Chondrocyte (in vitro differentiated cells): ENCODE results near the gene NCBP1. TPM values are rescaled to one million over a fixed set of nuclear protein-coding genes. Genes with fewer than 3 reads are reported as not detected.

Experiments
- DNase-seq: peaks from one replicate; pipeline ENCODE4 v3.0.0; 2021; ENCODE audit warnings: mixed read lengths, low spot score
- H3K27ac Mint-ChIP-seq: one replicate; pipeline ENCODE4 v1.8.0; 2021; ENCODE audit warnings: mild to moderate bottlenecking, moderate library complexity, mixed read lengths; ENCODE audit not compliant: unreplicated experiment
- H3K27me3 Mint-ChIP-seq: 2 replicates; pipeline ENCODE4 v1.8.0; 2021; ENCODE audit warnings: low read depth, mixed read lengths
- H3K36me3 Mint-ChIP-seq: 2 replicates; pipeline ENCODE4 v1.8.0; 2021; ENCODE audit warnings: low read depth, mixed read lengths
- H3K4me1 Mint-ChIP-seq: 2 replicates; pipeline ENCODE4 v1.8.0; 2021; ENCODE audit warnings: low read depth, mild to moderate bottlenecking, mixed read lengths
- H3K4me3 Mint-ChIP-seq: one replicate; pipeline ENCODE4 v1.8.0; 2021; ENCODE audit warnings: mild to moderate bottlenecking, moderate library complexity, mixed read lengths; ENCODE audit not compliant: unreplicated experiment
- H3K9me3 Mint-ChIP-seq: 2 replicates; pipeline ENCODE4 v1.8.0; 2021; ENCODE audit warnings: low read depth, mixed read lengths
- CTCF ChIP-seq: fragments of 200-600 bp; sonication (generic); IDR thresholded peaks from 2 replicates; pipeline ENCODE4 v1.5.0; 2021; ENCODE audit warnings: antibody characterized with exemption, mild to moderate bottlenecking, moderate library complexity
- total RNA-seq: library from RNA; stranded (reverse); gene quantifications from 3 replicates; pipeline ENCODE4 v1.2.1, GENCODE V29; 2021

NCBP1 gene
- total RNA-seq, 1 donor from 2014 or later, result 32.3 TPM

- TF ChIP-seq CTCF, result peak; percentile 43
- Mint-ChIP-seq H3K9me3 (no peaks in the 10 kb centered on the region), H3K27me3 (no peaks in the 10 kb centered on the region), H3K27ac (peak overlapping the region; percentile 38), H3K4me1 (peaks cover 47% of the 10 kb centered on the region), H3K4me3 (no peak overlapping the region), H3K36me3 (peaks cover 4% of the 10 kb centered on the region)
- DNase-seq, result no peak
Observed at GRCh38 chr9:97638666-97639065, 5.0 kb downstream of the NCBP1 start.

- H3K36me3 Mint-ChIP-seq, result peaks cover 8% of the 10 kb centered on the region
- H3K4me1 Mint-ChIP-seq, result peaks cover 35% of the 10 kb centered on the region
- no peaks in the 10 kb centered on the region for H3K27me3 Mint-ChIP-seq
- no peaks in the 10 kb centered on the region for H3K9me3 Mint-ChIP-seq
- H3K27ac Mint-ChIP-seq, result no peak overlapping the region
- no peak overlapping the region for H3K4me3 Mint-ChIP-seq
- no peak for DNase-seq
- no peak for TF ChIP-seq CTCF
Observed at GRCh38 chr9:97640325-97640724, 6.7 kb downstream of the NCBP1 start.

GRCh38 chr9:97645720-97646119, 12.1 kb downstream of the NCBP1 start:
- H3K9me3 Mint-ChIP-seq, result no peaks in the 10 kb centered on the region
- no peak overlapping the region for H3K4me3 Mint-ChIP-seq
- H3K36me3 Mint-ChIP-seq, result peaks cover 21% of the 10 kb centered on the region
- no peaks in the 10 kb centered on the region for H3K27me3 Mint-ChIP-seq
- no peak for DNase-seq
- no peak for TF ChIP-seq CTCF
- H3K27ac Mint-ChIP-seq, result no peak overlapping the region
- H3K4me1 Mint-ChIP-seq, result peaks cover 5% of the 10 kb centered on the region

- DNase-seq, result no peak
- Mint-ChIP-seq H3K27ac (no peak overlapping the region), H3K36me3 (peaks cover 24% of the 10 kb centered on the region), H3K4me1 (peaks cover 8% of the 10 kb centered on the region), H3K4me3 (no peak overlapping the region), H3K27me3 (no peaks in the 10 kb centered on the region), H3K9me3 (no peaks in the 10 kb centered on the region)
- TF ChIP-seq CTCF, result no peak
Observed at GRCh38 chr9:97647996-97648395, 14.4 kb downstream of the NCBP1 start.

GRCh38 chr9:97651646-97652045, 18.0 kb downstream of the NCBP1 start:
- TF ChIP-seq CTCF, result no peak
- H3K27me3 Mint-ChIP-seq, result no peaks in the 10 kb centered on the region
- peak overlapping the region; percentile 5 for H3K27ac Mint-ChIP-seq
- no peaks in the 10 kb centered on the region for H3K9me3 Mint-ChIP-seq
- H3K4me1 Mint-ChIP-seq, result peaks cover 8% of the 10 kb centered on the region
- H3K4me3 Mint-ChIP-seq, result no peak overlapping the region
- DNase-seq, result no peak
- H3K36me3 Mint-ChIP-seq, result peaks cover 27% of the 10 kb centered on the region
